Stimulated activated CD4-positive, alpha-beta T cell treated with anti-CD3 and anti-CD28 coated beads, TNF-alpha, amount 100 ng/mL, for 1 hour (primary cell): ENCODE measurements around the gene ATF5.

Experiments
- DNase-seq, 3 donors: peaks; one replicate each; pipeline ENCODE4 v3.0.0-alpha.2; 2020; ENCODE audit warnings: low read depth in 3 of 3, low spot score in 1 of 3

The ATF5 gene, protein sequence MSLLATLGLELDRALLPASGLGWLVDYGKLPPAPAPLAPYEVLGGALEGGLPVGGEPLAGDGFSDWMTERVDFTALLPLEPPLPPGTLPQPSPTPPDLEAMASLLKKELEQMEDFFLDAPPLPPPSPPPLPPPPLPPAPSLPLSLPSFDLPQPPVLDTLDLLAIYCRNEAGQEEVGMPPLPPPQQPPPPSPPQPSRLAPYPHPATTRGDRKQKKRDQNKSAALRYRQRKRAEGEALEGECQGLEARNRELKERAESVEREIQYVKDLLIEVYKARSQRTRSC

DNA sequence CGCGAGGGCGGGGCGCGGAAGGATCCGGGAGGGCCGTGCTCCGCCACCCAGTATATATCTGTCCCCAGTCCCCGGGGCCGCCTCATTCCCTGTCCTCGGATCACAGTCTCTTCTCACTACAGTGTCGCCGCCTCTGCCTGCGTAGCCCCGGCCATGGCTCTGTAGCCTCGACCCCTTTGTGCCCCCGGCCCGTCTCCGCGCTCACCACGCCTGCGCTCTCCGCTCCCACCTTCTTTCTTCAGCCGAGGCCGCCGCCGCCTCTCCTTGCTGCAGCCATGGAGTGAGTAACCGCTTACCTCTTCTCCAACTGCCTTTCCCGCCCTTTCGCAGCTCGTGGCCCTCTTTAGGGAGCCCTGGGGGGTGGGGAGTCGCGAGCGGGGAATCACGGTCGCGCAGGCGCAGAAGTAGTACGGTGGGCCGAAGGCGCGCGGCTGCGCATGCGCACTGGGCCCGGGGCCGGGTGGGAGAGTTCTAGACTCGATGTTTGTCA is at the start of gene ATF5, which contains the start of gene NUP62:
Gene ATF5, plus strand, starts transcription at position 85 of the 490 bp plus-strand sequence. CDS start 1,646 bp downstream, outside the sequence.
Gene NUP62, minus strand, starts transcription at position 384 of the 490 bp plus-strand sequence. CDS start 19,697 bp downstream, outside the sequence.
- DNase-seq = peak; percentile 85 to 93 (median 88)

DNA sequence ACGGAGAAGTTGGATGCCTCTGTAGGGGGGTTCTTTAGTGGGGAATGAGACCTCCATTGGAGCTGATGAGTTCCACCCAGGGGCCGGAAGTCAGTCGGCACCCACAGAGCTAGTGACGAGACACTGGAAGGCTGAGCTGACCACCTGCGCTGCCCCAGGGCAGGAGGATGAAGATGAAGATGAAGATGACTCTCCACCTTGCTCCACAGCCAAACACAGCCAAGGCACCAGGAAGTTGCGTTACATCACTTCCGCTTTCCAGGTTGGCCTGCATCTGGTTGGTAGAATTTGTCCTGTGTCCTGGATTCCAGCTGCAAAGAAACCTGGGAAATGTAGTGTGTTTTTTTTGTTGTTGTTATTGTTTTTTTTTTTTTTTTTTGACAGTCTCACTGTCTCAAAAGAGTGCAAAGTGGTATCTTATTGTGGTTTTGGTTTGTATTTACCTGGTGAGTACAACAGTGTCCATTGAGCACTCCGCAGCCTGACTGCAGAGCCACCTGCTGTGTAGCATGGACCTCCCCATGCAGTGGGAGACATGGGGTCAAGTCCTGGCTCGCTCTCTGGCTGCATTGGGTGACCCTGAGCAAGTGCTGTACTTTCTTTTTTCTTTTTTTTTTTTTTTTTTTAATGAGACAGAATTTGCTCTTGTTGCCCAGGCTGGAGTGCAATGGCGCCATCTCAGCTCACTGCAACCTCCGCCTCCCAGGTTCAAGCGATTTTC is 49.6 kb upstream of the ATF5 start:
- no peak for DNase-seq

DNA sequence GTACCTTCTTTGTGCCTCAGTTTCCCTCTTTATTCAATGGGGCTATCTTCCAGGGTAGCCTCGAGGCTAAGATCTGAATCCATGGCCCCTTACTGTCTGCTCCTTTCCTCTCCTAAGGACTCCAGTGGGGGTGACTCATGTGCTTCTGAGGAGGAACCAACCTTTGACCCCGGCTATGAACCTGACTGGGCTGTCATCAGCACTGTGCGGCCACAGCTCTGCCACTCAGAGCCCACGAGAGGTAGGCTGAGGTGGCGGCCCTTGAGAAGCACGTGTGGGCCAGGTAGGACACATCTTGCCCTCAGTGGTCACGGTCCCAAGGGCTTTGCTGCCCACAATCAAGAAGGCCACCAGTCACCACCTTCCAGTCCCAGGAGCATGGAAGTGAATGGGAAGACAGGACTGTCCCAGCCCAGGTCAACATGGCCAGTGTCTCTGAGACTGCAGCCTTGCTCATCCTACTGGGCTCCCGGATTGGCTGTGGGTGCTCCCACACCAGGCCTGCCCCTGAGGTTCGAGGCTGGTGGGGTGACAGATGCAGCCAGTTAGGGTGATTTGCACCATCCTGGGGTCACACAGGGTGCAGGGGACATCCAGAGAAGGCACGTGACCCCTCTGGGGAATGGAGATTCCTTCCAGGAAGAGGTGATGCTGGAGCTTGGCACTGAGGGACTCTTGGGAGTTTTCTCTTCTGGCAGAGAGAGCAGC is 48.7 kb upstream of the ATF5 start:
- DNase-seq = no peak

DNA sequence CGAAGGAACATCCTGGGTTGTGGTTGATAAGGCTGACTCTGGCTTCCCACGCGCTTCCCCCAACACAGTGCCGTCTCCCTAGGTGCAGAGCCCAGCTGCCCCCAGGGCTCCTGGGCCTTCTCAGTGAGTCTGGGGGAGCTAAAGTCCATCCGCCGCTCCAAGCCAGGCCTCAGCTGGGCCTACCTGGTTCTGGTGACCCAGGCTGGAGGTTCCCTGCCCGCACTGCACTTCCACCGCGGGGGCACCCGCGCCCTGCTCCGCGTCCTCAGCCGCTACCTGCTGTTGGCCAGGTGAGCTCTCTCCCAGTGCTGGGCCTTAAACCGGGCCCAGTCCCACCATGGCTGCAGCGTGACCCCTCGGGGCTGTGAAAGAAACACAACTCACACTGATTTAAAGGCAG is 47.8 kb upstream of the ATF5 start:
- no peak for DNase-seq

DNA sequence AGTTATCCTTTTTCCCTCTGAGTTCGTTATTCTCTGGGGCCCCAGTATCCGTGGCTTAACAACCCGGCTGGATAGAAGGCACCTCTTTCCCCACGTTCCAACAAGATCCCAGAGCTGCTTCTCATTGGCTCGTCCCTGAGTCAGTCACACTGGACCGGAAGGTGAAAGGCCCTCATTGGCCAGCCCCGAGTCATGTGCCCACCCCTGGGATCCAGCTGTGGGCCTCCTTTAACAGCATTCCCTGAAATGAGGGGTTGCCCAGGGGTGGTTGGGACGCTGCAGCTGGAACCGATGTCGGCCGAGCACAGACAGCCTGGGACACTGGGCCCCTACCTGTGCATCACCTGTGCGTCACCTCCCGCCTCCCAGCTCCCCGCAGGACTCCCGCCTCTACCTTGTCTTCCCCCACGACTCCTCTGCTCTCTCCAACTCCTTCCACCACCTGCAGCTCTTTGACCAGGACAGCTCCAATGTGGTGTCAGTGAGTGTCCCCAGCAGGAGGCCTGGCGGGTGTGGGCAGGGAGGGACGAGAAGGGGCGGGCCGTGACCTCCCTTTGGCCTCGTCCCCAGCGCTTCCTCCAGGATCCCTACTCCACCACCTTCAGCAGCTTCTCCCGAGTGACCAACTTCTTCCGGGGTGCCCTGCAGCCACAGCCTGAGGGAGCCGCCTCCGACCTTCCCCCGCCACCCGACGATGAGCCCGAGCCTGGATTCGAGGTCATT is 47.2 kb upstream of the ATF5 start:
- DNase-seq = no peak

DNA sequence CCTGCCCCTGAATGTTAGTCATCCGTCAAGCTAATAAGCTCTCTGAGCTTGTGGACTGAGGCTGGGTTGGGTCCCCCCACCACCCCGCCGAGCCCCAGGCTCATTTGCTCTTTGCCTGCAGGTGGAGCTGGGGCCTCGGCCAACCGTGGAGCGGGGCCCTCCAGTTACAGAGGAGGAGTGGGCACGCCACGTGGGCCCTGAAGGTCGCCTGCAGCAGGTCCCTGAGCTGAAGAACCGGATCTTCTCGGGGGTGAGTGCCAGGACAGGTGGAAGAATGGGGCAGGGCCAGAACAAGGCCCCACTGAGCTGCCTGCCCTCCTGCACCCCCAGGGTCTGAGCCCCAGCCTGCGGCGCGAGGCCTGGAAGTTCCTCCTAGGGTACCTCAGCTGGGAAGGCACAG is 46.4 kb upstream of the ATF5 start:
- no peak for DNase-seq

DNA sequence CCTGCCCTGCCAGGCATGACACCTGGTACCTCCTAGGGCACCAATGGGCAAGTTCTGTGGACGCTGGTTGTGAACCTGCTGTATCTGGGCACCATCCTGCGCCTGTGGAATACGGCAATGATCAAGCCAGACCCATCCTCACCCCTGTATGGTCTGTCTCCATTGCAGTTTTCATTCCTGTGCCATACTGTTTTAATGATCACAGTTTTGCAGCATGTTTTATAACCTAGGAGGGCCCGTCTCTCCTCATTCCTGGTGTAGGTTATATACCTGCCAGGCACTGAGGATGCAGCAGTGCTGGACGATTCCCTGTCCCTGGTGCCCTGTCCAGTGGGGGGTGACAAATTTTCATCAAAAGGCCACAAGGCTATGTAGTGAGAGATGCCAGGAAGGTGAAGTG is 45.9 kb upstream of the ATF5 start:
- DNase-seq = no peak

DNA sequence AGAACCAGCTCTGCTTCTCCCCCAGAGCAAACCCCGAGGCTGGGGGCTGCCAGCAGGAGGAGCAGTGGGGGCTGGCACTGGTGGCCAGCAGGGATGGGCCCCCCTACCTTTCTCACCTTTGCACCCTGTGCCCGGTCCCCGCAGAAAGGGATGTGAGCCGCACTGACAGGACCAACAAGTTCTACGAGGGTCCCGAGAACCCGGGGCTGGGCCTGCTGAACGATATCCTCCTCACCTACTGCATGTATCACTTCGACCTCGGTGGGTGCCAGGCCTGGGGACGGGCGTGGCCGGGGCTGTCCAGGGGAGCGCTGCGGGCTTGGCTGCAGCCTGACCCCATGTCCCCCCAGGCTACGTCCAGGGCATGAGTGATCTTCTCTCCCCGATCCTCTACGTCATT is 44.9 kb upstream of the ATF5 start:
- no peak for DNase-seq

DNA sequence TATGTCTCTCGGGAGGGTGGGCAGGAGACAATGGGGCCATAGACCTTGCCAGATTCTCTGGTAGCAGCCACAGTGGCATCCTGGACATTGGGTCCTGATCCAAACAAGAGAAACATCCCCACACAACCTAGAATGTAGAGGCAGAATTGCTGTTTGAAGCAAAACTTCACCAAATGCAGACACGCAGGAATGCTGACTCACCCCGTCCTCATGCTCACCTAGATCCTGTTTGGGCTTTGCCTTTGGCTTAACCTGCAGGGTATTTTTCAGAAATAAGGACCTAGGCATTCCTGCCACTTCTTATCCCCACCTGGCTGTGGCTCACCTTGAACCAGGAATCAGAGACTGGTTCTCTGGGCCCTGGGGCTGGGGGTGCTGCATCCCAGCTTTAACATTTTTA is 44.2 kb upstream of the ATF5 start:
- DNase-seq = no peak

DNA sequence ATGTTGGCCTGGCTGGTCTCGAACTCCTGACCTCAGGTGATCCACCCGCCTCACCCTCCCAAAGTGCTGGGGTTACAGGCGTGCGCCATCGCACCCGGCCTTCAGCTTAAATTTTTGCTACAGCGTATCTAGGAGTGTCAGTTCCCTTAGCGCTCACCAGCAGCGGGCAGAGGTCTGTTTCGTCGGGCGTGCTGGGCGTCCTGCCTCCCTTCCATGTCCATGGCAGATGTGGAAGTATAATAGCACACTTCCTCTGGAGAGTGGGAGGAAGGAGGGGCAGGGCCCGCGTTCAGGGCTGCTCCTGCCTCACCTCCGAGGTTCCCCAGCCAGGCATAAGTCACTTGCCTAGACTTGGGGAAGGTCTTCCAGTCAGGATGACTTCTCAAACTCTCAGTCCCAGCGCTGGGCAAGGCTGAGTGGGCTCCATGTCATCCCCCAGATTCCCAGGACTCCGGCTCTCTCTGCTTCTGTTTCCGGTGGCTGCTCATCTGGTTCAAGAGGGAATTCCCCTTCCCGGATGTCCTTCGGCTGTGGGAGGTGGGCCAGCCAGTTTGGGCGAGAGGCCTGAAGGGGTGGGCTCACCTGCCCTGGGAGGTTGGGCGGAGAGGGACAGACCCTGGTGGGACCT is 41.9 kb upstream of the ATF5 start:
- DNase-seq = no peak

DNA sequence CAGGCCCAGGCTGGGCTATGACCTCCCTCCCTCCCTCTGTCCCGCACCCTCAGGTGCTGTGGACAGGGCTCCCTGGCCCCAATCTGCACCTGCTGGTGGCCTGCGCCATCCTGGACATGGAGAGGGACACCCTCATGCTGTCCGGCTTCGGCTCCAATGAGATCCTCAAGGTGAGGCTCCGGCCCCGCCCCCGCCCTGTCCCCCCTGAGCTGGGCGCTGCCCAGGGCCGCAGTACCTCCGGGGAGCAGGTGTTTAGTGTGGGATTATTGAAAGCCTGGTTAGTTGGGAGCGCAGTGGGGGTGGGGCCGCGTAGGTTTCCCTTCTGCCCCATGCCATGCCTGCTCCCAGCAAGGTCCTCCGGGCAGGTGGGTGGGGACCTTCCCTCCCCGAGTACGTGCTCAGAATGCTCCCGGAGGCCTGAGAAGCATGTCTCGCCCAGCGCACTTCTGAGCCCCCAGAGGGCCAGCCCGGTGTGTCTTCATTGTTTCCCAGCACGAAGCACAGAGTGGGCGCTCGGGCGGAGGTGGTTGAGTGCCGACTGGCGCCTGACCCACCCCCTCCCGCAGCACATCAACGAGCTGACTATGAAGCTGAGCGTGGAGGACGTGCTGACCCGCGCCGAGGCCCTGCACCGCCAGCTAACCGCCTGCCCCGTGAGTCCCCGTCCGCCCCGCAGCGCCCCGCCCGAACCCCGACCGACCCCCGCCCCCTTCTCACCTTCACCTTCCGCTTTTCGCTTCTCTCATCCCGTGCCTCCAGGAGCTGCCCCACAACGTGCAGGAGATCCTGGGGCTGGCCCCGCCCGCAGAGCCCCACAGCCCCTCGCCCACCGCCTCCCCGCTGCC is 41.1 kb upstream of the ATF5 start:
- DNase-seq = no peak

DNA sequence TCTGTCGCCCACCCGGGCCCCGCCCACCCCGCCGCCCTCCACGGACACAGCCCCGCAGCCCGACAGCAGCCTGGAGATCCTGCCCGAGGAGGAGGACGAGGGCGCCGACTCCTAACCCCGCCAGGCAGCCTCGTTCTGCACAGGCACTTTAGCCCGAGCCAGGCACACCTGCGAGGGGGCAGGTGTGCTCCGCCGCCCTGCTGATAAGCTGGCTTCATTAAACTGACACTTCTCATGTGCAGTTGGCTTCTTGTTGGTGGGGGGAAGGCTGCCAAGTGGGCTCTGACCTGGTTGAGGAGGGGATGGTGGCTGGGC is 40.5 kb upstream of the ATF5 start:
- no peak for DNase-seq

DNA sequence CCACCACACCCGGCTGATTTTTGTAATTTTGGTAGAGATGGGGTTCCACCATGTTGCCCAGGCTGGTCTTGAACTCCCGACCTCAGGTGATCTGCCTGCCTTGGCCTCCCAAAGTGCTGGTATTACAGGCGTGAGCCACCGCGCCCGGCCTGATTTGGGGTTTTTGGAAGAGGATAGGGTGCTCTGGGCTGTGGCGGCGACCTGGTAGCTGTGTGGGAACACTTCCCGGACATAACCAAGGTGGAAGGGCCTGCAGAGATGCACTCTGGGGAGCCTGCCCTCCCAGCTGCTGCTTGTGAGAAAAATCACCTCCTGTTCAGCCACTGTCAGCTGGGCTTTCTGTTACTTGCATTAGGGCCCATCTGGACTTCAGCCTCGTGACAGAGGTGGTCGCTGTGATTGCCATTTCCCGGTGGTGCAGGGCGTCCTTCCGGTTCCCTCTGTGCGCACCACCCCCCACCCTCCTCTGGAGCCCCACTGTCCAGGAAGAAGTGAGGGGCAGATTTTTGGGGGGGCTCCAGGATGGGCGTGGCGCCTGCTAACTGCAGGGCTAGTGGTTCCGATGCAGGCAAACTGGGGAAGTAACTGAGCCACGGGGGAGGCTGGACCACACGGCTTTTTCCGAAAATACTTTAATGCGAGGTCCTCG is 39.8 kb upstream of the ATF5 start:
- DNase-seq = no peak

DNA sequence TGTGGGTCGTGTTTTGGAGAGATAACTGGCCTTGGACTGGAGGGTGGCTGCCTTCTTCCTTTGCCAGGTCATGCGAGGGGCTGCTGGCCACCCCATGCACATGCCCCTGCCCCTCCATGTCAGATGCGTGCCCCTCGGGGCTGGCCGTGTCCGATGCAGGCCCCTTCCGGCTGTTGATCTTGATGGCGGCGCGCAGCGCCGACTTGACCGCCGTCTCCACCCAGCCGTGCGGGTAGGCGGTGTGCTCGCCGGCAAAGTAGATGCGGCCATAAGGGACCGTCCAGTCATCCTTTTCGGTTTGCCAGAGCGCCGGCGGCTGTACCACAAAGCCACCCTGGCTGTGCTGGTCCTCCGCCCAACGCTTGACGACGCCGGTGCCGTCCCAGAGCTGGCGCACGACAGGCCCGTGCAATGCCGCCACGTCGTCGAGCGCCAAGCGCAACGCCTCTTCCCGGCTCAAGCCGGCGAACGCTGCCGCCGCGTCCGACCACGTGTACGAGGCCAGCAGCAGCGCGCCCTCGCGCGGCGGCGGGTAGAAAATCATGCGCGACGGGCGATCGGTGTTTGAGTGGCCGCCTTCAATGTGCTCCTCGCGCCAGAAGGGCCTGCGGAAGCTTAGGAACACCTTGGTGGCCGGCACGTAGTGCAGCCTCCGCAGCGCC is 39.2 kb upstream of the ATF5 start:
- peak in 2 of 3 donors; percentile 55 to 64 for DNase-seq

DNA sequence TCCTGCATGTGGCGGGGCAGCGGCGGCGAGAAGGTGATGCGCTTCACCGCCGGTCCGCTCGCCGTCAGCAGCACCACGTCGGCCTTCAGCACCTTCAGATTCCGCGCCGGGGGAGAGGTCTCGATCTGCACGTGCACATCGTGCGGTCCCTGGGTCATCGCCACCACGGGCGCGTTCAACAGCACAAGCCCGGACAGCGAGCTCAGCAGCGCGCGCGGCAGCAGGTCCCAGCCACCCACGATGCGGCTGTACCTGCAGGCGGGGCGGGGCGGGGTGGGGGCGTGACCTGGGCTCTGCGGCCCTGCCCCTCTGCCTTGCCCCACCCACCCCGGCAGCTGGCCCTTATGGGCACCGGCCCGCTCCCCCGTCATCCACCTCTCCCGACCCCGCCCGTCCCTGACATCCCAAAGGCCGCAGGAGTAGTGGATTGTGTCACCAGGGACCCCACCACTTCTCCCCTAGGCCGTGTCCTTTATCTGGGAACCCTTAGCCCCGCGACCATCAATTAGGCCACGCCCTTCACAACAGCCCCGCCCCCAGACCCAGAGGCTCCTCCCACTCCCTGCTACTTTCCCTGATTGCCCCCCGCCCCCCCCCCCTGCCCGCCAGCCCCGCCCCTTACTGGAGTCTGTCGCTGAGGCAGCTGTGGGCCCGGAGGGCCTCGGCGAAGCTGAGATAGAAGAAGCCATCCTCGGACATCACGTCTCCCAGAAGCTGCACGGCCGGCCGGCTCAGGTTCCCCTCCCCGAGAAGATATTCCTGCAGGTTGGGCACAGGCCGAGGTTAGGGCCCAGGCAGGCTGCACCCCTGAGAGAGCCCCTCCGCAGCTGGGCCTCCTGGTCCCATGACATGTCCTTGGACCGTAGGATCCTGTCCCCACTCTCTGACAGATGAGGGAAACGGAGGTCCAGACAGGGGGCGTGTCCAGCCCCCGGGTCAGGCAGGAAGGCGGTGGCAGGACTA is 38.4 kb upstream of the ATF5 start:
- DNase-seq = peak in 2 of 3 donors; percentile 42 to 62

DNA sequence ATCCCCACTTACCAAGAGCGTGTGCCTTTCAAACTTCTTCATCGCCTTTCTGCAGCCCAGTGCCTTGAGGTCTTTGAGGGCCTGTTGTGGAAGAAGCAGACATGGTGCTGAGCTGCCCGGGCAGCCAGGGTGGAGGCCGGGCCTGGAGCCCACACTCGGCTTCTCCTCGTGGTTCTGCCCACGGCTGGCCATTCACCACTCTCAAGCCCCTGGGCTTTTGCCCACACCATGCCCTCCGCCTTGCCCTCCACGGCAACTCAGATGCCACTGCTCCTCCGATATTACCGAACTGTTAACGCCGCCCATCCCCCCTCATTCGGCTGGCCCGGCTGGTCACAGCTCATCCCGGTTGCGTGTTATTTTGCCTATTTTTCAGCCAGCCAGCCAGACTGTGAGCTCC is 37.6 kb upstream of the ATF5 start:
- no peak for DNase-seq

DNA sequence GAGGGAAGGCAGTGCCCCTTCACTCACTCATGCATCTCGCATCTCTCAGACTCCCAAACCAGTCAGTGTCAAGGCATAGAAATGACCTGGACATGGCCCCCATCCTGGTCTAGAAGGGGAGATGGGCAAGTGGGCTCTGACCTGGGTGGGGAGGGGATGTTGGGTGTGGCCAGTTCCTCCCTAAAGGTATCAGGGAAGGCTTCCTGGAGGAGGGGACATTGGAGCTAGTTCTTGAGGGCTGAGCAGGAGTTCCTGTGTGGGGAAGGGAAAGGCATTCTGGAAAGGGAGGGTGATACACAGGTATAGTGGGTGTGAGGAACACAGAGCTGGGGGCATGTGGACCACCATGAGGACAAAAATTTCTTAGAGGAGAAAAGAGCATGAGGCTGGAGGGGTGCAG is 36.3 kb upstream of the ATF5 start:
- DNase-seq = no peak
